Fibroblast of skin of back (primary cell): Measurements from ENCODE around the gene SULT1E1.
"Not testable (repeated sequence)": the region's sequence is repeated elsewhere in the genome, so short reads cannot be mapped to it uniquely, and the experiment has no call there.

ENCODE experiments used
- DNase-seq: peaks from one replicate; pipeline ENCODE4 v3.0.0-alpha.2; 2013

SULT1E1 gene

GRCh38 chr4:69838977-69839376 is 21.0 kb downstream of the SULT1E1 start:
- DNase-seq = no peak

GRCh38 chr4:69836287-69836686 is 23.7 kb downstream of the SULT1E1 start:
- no peak for DNase-seq

GRCh38 chr4:69835766-69836165 is 24.2 kb downstream of the SULT1E1 start:
- no peak for DNase-seq

- no peak for DNase-seq
Measured at GRCh38 chr4:69833251-69833650, 26.7 kb downstream of the SULT1E1 start.

- DNase-seq = no peak
Measured at GRCh38 chr4:69832326-69833030, 27.5 kb downstream of the SULT1E1 start.

GRCh38 chr4:69831646-69832325 is 28.2 kb downstream of the SULT1E1 start:
- no peak for DNase-seq

- no peak for DNase-seq
Measured at GRCh38 chr4:69831270-69831627, 28.7 kb downstream of the SULT1E1 start.

- DNase-seq = peak; percentile 54
Measured at GRCh38 chr4:69830560-69831269, 29.2 kb downstream of the SULT1E1 start.

- no peak for DNase-seq
Measured at GRCh38 chr4:69830192-69830559, 29.8 kb downstream of the SULT1E1 start.

GRCh38 chr4:69829678-69830077 is 30.3 kb downstream of the SULT1E1 start:
- DNase-seq = no peak

- DNase-seq = peak; percentile 70
Measured at GRCh38 chr4:69828828-69829227, 31.1 kb downstream of the SULT1E1 start.

GRCh38 chr4:69825056-69825455 is 34.9 kb downstream of the SULT1E1 start:
- DNase-seq = not testable (repeated sequence)

GRCh38 chr4:69823481-69824186 is 36.3 kb downstream of the SULT1E1 start:
- peak; percentile 52 for DNase-seq

- DNase-seq = no peak
Measured at GRCh38 chr4:69823048-69823447, 36.9 kb downstream of the SULT1E1 start.

GRCh38 chr4:69822198-69822597 is 37.7 kb downstream of the SULT1E1 start:
- no peak for DNase-seq

- no peak for DNase-seq
Measured at GRCh38 chr4:69818060-69818639, 41.8 kb downstream of the SULT1E1 start.

GRCh38 chr4:69816236-69816635 is 43.7 kb downstream of the SULT1E1 start:
- DNase-seq = peak; percentile 69

- no peak for DNase-seq
Measured at GRCh38 chr4:69813628-69814027, 46.3 kb downstream of the SULT1E1 start.

GRCh38 chr4:69811166-69811565 is 48.8 kb downstream of the SULT1E1 start:
- DNase-seq = no peak

- DNase-seq = peak; percentile 90
Measured at GRCh38 chr4:69800599-69800998, 59.3 kb downstream of the SULT1E1 start.

GRCh38 chr4:69799337-69799736 is 60.6 kb downstream of the SULT1E1 start:
- DNase-seq = no peak

GRCh38 chr4:69793732-69794131 is 66.2 kb downstream of the SULT1E1 start:
- peak; percentile 44 for DNase-seq
